ENCODE data around the gene KRT84.

DNA sequence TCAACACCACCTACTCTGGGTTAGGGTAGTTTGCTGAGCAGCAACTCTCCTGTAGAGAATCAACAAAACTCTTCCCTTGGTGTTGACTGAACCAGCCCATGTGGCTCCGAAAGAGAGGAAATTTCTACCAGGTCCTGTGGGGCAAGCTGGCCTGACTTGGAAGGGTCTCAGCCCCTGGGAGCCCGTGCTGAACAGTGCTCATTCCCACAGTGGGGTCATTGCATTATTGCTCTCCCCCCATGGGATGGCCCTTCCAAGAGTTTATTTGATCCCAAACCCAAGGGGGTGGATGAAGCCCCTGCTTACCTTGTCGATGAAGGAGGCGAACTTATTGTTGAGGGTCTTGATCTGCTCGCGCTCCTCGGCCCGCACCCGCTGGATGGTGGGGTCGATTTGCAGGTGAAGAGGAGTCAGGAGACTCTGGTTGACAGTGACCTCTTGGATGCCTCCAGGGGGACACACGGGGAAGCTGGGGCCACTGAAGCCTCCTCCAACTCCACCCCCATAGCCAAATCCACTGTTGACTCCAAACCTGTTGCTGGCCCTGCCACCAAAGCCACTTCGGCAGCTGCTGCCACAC is 48.1 kb upstream of the KRT84 start:
- TF ChIP-seq POLR2A (IDR thresholded peaks at IDR 0.05) (no peak), EP300 (IDR thresholded peaks at IDR 0.05) (no peak), POLR2AphosphoS5 (IDR thresholded peaks at IDR 0.05) (no peak)
- TF ChIP-seq, protein P1, sequence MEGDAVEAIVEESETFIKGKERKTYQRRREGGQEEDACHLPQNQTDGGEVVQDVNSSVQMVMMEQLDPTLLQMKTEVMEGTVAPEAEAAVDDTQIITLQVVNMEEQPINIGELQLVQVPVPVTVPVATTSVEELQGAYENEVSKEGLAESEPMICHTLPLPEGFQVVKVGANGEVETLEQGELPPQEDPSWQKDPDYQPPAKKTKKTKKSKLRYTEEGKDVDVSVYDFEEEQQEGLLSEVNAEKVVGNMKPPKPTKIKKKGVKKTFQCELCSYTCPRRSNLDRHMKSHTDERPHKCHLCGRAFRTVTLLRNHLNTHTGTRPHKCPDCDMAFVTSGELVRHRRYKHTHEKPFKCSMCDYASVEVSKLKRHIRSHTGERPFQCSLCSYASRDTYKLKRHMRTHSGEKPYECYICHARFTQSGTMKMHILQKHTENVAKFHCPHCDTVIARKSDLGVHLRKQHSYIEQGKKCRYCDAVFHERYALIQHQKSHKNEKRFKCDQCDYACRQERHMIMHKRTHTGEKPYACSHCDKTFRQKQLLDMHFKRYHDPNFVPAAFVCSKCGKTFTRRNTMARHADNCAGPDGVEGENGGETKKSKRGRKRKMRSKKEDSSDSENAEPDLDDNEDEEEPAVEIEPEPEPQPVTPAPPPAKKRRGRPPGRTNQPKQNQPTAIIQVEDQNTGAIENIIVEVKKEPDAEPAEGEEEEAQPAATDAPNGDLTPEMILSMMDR (IDR thresholded peaks at IDR 0.05), result no peak

Data from suprapubic skin (tissue), 4 donors.